HG03520 (cell line): ENCODE results near the gene MAP7D2.
"Not testable (repeated sequence)": the region's sequence is repeated elsewhere in the genome, so short reads cannot be mapped to it uniquely, and the experiment has no call there.

Source experiments
- ATAC-seq: cut with Tn5 transposase; IDR thresholded peaks from one replicate; pipeline ENCODE4 v1.9.1; 2021; ENCODE audit warnings: mild to moderate bottlenecking, moderate library complexity; ENCODE audit not compliant: unreplicated experiment

Gene MAP7D2

GRCh38 chrX:20116577-20117240 lies at the start of gene MAP7D2:
Gene MAP7D2 (minus strand): TSS chrX:20116907. CDS start chrX:20116879, 28 bp downstream.
- no peak for ATAC-seq

DNA sequence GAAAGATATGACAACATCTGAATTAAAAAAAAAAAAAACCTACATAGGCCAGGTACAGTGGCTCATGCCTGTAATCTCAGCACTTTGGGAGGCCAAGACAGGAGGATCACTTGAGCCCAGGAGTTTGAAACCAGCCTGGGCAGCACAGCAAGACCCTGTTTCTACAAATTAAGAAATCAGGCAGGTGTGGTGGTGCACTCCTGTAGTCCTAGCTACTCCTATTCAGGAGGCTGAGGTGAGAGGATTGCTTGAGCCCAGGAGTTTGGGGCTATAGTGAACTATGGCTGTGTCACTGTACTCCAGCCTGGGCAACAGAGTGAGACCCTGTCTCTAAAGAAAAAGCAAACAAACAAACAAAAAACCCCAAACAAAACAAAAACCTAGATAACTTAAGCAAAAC lies 45.8 kb upstream of the MAP7D2 start:
- ATAC-seq, result not testable (repeated sequence)

DNA sequence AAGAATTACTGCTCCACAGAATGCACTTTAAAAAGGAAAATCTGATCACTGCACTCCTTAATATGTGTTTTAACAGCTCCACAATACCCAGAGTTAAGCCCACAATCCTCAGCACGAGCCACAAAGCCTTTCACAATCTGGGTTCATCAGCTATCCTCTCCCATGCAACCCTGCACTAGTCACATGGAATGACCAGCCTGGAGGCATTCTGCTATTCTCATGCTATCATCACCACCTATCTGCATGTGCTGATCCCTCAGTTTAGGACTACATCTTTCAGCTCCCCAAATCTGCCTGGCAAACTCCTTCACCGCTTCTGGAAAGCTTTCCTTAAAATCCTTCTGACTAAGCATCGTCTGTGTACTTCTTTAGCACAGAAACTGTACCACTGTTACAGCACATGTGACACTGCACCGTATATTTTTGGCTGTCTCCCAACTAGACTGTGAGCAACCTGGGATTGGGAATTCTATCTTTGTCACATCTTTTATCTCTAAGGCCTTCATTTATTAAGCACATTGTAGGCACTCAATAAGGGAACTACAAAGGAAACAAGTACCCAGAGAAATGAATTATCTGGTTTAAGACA lies 43.2 kb upstream of the MAP7D2 start:
- ATAC-seq, result no peak

DNA sequence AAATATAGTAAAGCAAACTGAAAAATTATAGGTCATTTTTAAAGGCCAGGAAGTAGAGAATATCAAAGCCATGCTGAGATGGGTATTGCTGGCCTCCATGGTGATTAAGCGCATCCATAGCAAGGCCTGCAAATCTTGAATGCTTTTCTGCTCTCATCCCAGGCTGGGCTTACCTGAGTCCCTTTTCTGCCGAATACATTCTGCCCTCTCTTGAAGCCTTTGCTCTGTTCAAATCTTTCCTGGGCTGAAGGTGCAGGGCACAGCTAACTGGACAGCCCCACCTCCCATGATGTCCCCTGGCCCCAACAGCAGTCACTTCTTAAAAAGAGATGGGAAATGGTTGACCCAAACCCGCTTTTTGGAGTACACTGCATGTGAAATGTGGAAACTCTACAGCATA lies 35.0 kb upstream of the MAP7D2 start:
- no peak for ATAC-seq

DNA sequence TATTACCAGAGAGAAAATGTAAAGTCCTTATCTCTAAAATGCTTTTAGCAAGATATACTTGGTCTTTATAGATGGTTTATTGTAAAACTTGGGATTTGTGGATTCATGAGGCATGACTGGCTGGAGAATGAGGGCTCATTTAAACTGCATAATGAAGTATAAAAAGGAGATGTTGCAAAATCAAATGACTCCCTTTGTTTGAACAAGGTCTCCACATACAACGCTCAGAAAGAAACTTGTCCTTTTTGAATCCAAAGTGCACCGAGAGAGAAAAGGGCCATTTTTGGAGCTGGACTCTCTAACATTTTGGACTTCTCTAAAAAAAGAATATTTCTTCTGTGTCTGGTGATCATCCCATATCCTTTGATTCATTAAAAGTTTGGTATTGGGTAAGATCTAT lies 32.6 kb upstream of the MAP7D2 start:
- ATAC-seq, result no peak

DNA sequence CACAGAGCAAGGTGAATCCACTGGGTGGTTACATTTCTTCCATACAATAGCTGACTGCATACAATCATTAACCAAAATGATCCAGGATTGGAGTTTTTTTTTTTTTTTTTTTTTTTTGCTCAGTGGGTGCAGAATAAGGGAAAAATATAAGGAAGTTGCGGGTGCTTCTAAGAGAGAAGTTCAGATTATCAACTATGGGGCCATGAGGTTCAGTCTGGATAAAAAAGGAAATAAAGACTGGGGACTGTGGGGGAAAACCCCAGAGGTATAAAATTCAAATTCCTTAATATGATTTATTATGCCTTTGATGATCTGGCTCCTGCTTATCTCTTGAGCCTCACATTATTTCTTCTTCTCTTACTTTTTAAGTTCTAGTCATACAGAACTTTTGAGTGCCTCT lies 30.9 kb upstream of the MAP7D2 start:
- ATAC-seq, result no peak

DNA sequence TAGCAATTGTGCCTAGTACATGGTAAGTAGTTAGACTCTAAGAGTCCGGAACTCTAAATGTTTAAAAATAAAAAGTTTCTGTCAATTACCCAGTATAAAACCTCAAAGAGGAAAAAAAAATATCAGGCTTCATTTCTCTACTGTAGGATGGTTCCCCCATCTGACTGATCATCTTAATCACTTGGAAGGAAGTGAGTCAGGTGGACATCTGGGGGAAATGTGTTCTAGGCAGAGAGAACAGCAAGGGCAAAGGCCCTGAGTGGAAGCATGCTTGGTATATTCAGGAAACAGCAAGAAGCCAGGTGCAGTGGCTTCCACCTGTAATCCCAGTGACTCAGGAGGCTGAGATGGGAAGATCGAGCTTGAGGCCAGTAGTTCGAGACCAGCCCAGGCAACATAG lies 27.8 kb upstream of the MAP7D2 start:
- no peak for ATAC-seq

DNA sequence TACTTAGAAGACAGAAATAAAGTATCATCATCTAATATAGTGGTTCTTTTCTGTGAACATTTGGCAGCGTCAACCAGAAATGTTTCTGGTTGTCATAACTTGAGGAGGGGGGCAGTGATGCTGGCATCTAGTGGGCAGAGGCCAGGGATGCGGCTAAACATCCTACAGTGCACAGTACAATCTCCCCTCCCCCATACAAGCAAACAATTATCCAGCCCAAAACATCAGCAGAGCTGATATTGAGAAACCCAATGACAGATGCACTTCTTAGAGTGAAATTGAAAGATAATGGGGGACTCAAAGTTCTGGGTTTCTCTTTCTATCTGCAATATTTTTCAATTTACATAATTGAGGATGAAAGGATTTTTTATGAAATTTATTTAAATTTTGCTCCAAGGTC lies 26.9 kb upstream of the MAP7D2 start:
- ATAC-seq, result no peak

- ATAC-seq, result no peak
These were observed 26.4 kb upstream of the MAP7D2 start for GRCh38 chrX:20143111-20143510.

DNA sequence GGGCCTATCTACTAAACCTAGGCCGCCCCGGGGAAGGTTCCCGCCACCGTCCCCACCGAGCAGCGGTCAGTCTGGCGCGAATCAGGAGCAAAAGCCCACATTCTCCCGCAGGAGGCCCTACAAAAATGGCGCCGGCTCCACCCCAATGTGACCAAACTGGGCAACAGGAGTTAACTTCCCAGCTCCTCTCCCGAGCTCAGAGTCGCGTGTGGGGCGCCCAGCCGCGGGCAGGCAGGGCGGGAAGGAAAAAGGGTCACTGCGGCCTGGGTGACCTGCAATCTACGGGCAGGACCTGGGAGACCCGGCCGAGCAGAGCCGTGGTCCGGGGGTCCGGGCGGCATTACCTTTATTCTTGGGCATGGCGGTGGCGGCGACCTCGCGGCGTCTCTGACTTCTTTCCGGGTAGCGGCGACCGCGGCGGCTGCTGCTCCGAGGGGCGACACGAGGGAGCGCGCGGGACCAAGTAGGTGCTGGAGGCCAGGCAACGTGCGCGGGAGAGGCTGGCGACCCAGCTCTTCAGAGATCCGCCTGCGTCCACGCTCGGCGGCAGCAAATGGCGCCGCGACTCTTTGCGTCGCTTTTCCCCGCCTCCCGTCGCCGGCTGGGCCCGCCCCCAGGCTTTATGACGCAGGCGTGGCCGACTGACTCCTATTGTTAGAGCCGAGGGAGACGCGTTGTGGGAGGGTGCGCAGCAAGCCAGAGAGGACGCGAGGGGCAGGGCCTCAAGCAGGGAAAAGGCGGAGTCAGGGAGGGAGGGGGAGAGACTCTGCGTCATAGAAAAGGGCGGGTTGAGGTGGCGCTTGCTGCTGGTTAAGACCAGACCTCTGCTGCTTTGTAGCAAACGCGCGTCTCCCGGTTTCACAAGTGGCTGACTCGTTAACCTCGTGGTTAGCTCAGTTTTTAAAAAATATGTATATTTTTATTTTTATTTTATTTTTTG lies 24.8 kb upstream of the MAP7D2 start, which contains the start of gene EIF1AX:
Gene EIF1AX, minus strand, starts transcription at position 558 of the 940 bp plus-strand sequence. Its CDS starts 198 bp downstream, at position 360.
- ATAC-seq, result peak; percentile 99

DNA sequence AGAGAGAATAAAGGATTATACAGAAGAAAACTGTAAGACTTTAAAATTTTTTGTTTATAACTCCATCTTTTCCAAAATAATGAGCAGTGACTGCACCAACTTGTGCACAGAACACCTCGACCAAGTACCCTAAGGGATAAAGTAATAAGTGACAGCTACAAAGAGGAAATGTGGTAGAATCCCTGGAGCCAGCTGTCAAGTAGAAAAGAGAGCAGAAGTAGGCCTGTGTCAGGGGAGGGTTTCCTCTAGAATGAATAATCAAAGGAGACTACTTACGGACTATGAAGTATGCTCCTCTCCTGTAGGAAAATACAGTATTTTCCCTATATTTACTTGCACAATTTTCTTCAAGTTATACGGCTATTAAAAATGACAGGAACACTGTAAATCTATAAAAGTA lies 23.7 kb upstream of the MAP7D2 start:
- ATAC-seq, result no peak

- no peak for ATAC-seq
These were observed 23.3 kb upstream of the MAP7D2 start for GRCh38 chrX:20139966-20140365.

DNA sequence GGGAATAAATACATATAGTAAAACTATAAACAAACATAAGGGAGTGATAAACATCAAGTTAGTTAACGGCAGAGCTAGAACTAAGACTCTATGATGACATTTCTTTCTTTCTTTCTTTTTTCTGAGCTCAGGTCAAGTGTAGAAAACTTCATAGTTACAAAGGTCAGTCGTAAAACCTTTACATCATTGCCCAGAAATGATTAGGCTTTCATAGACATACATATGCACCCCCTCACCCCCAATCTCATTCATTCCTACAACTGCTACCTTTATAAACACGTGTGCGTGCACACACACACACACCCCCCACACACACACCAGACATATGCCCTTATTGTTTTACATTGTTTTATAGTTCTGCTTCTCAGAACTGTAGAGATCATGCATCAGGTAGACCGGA lies 19.2 kb upstream of the MAP7D2 start:
- ATAC-seq, result no peak

GRCh38 chrX:20132666-20133065 lies 16.0 kb upstream of the MAP7D2 start:
- no peak for ATAC-seq

DNA sequence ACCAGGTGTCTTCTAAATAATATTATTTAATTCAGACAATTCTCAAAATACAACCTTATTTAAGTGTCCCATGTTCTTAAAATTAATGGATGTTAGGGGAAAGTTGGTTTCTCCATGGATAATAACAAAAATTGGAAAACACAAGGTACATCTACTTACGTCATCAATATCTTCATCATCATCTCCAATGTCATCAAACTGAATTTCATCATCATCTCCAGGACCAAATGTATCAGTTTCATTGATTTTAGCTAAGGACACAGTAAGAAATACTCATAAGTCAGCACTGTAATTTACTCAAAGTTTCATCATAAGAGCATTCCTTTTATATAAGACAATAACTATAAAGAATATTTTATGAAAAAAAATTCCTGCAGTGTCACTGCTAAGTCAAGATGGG lies 13.7 kb upstream of the MAP7D2 start:
- no peak for ATAC-seq

- ATAC-seq, result no peak
These were observed 12.8 kb upstream of the MAP7D2 start for GRCh38 chrX:20129547-20129946.

- ATAC-seq, result no peak
These were observed 12.0 kb upstream of the MAP7D2 start for GRCh38 chrX:20128670-20129069.

DNA sequence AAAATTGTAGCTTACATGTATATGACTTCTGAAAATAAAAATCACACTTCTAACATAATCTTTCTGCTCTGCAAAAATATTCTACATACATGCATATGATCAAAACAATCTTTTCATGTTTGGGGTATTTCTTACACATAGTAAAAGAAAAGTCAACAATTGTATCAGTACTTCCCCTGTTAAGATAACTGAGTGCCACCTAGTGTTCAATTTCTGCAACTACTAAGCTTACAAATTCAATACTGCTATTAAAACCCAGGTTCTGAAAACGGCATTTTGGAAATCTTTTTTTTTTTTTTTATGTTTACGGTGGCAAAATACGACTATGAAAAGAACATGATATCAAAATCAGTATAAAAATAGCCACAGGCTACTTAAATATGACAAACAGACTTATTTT lies 10.7 kb upstream of the MAP7D2 start:
- not testable (repeated sequence) for ATAC-seq

GRCh38 chrX:20126833-20127232 lies 10.1 kb upstream of the MAP7D2 start:
- ATAC-seq, result peak; percentile 47

- no peak for ATAC-seq
These were observed 8.3 kb upstream of the MAP7D2 start for GRCh38 chrX:20124964-20125363.

DNA sequence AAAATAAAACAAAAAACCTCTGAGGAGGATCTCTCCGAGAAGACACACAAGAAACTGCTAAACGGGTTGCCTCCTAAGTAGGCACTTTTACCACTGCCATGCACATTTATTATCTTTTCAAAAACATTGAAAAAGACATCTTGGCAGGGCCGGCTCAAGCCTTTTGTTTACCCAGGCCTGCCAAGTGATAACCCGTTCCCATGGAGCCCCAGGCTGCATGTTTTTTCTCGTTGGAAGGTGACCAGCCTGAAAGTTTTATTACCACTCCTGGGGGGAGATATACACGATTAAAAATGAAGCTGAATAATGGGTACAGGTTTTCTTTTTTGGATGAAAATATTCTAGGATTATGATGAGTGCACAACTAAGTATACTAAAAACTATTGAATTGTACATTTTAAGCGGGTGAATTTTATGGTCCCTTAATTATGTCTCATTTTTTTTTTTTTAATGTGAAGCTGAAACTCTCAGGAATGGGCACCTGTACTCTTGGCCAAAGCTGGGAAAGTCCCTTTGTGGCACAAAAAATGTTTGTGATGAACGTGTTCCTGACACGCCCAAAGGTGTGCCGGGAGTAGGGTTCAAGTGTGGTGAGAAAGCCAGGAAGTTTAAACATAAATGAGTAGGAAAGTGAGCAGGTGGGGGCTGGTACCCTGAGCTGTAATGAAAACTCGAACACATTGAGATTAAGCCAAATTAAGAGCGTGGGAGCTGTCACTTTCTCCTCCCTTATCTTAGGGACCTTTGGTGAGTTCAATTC lies 1.5 kb upstream of the MAP7D2 start:
- no peak for ATAC-seq
